SKM-1 (cell line): ENCODE results near the gene ARL4A.
A peak's percentile ranks its signal among the peaks of the same experiment; 100 is the strongest.
"Not testable (repeated sequence)": the region's sequence is repeated elsewhere in the genome, so short reads cannot be mapped to it uniquely, and the experiment has no call there.

Source experiments
- DNase-seq: peaks from one replicate; lab custom pipeline; 2025; ENCODE audit not compliant: unreplicated experiment; lab: John Stamatoyannopoulos, UW

The ARL4A gene

GRCh38 chr7:12661581-12661980 lies 25.9 kb upstream of the ARL4A start:
- no peak for DNase-seq

GRCh38 chr7:12670000-12670729 lies 17.3 kb upstream of the ARL4A start:
- DNase-seq: no peak

GRCh38 chr7:12670743-12671520 lies 16.5 kb upstream of the ARL4A start:
- peak; percentile 67 for DNase-seq

GRCh38 chr7:12673436-12673835 lies 14.0 kb upstream of the ARL4A start:
- DNase-seq: not testable (repeated sequence)

- no peak for DNase-seq
Measured at GRCh38 chr7:12674053-12674452, 13.4 kb upstream of the ARL4A start.

GRCh38 chr7:12674861-12675260 lies 12.6 kb upstream of the ARL4A start:
- DNase-seq: peak; percentile 45

- DNase-seq: peak; percentile 14
Measured at GRCh38 chr7:12683678-12684585, 3.5 kb upstream of the ARL4A start.

- DNase-seq: no peak
Measured at GRCh38 chr7:12684733-12685132, 2.7 kb upstream of the ARL4A start.

- peak; percentile 24 for DNase-seq
Measured at GRCh38 chr7:12685550-12685949, 1.9 kb upstream of the ARL4A start.

- DNase-seq: peak; percentile 79
Measured at GRCh38 chr7:12686234-12686890, 1.1 kb upstream of the ARL4A start.

- no peak for DNase-seq
Measured at GRCh38 chr7:12687718-12688171, 312 bp downstream of the ARL4A start.

GRCh38 chr7:12688485-12689170 lies 1.2 kb downstream of the ARL4A start:
- not testable (repeated sequence) for DNase-seq

- DNase-seq: no peak
Measured at GRCh38 chr7:12689451-12689850, 2.0 kb downstream of the ARL4A start.

GRCh38 chr7:12690041-12690878 lies 2.8 kb downstream of the ARL4A start:
- DNase-seq: no peak

- not testable (repeated sequence) for DNase-seq
Measured at GRCh38 chr7:12691388-12691787, 4.0 kb downstream of the ARL4A start.

GRCh38 chr7:12692035-12692434 lies 4.6 kb downstream of the ARL4A start:
- no peak for DNase-seq

GRCh38 chr7:12692479-12693259 lies 5.2 kb downstream of the ARL4A start:
- no peak for DNase-seq

GRCh38 chr7:12694817-12695216 lies 7.4 kb downstream of the ARL4A start:
- no peak for DNase-seq
